Posterior vena cava (tissue), 2 donors: ENCODE measurements around the gene MPZL1. TPM values are rescaled to one million over a fixed set of nuclear protein-coding genes. Genes with fewer than 3 reads are reported as not detected.

Experiments used
- DNase-seq: peaks from one replicate; pipeline ENCODE4 v3.0.0-alpha.2; 2020; ENCODE audit warnings: low spot score
- intact Hi-C, 2 donors: fragments of 100-400 bp; cut with DNase I; formaldehyde crosslinking; loops; one replicate each; pipeline versions ENCODE4 v1.14.1 to v1.14.2; 2022 to 2023
- total RNA-seq, 2 donors: library from RNA; stranded (reverse); fragmentation: NEBNext Ultra II Directional; extraction: Animal tissue kit (Norgen Biotek cat#: 25700); gene quantifications; one replicate each; pipeline ENCODE4 v1.2.1, GENCODE V29; 2021
- donor health status: DM: yes; HTN: yes; CAD: no.
- donor health status: DM: yes; HTN: yes; CAD: no.

The MPZL1 gene
- total RNA-seq, 2 donors from 2014 or later = 120 to 146 TPM

DNA sequence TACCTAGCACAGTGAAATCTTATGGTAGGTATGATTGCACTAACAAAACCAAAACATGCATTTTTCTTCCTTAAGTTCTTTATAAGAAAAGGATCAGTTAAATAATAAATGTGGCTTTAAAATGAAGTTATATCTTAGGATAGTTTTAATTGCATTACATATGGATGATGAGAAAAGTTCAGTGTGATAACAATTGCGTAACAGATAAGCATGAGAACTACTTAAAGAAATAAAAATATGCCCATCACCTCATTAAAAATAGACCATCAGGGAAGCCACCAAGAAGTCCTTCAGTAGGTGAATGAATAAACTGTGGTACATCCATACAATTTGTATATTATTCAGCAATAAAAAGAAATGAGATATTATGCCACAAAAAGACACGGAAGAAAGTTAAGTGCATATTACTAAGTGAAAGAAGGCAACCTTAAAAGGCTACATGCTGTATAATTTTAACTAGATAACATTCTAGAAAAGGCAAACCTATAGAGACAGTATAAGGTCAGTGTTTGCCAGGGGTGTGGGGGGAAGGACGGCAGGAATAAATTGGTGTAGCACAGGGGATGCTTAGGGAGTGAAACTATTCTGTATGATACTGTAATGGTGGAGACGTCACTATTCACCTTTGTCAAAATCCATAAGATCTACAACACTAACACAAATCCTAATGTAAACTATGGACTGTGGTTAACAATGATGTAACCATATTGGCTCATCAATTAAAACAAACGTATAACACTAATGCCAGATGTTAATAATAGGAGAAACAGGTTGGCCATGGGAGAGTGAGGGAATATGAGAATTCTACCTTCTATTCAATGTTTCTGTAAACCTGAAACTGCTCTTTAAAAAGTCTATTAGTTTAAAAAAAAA lies 42.9 kb downstream of the MPZL1 start:
- no peak for DNase-seq
- intact Hi-C loops = no loop called here

DNA sequence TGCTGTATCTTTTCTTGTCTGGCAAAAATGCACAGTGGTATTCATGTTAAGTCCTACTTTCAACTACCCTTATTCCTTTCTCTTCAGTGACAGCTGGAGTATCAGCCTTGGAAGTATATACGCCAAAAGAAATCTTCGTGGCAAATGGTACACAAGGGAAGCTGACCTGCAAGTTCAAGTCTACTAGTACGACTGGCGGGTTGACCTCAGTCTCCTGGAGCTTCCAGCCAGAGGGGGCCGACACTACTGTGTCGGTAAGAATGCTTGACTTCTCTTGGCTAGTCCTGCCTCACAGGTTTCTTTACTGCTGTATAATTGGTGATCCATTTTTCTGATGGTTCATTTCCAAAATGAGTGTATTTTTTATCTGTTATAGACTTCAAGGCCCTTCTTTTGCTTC lies 43.7 kb downstream of the MPZL1 start:
- intact Hi-C loops = no loop called here
- DNase-seq = no peak

DNA sequence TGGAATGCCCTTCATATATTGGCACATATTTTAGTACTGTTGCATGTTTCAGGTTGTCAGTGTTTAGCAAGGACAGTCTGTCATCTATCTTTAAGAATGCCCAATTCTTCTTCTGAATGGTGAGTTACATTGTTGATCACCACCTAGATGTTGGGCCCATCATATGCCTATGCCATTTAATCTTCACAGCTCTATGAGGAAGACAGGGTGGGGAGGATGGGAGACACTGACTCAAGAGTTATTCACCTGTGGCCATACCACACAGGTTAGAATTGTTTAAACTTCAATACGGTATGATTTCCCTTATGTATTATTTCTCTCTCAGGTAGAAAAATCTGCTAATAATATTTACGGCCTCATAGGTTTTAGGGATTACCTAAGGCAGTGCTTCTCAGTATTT lies 44.8 kb downstream of the MPZL1 start:
- intact Hi-C loops = no loop called here
- DNase-seq = no peak

DNA sequence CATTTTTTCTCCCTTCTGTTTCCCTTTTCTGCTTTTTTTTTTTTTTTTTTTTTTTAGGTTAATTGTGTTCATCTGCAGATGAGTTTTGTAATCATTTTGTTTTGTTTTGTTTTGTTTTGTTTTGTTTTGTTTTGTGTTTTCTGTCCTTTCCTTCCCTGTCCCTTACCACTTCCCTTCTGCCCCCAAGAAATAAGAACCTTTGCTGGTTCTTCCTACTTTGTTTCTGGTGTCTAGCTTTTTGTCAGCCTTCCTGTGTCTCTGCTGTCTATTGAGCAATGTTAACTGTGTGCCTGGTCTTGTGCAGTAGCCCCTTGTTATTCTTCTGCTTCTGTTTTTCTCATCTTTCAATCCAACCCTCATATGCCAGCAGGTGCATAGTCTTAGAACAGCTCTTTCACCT lies 46.0 kb downstream of the MPZL1 start:
- DNase-seq = no peak
- intact Hi-C loops = no loop called here

DNA sequence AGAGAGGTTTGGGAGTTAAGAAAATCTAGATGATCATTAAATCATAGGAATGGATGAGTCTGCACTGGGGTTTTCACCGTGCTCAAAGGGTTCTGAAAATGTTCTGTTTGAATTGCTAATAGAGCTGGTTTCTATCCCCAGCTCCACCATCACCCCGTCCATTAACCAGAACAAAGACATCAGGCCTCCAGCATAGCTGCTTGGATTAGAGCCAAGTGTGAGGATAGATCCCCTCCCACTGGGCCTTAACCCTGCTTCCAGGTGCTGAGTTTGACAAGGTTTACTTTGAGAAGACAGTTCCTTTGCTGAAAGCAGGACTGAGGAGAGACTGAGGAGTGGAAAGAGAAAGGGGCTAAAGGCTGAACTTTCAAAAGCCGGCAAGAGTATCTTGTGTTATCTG lies 48.3 kb downstream of the MPZL1 start:
- DNase-seq = no peak
- intact Hi-C loops = no loop called here

DNA sequence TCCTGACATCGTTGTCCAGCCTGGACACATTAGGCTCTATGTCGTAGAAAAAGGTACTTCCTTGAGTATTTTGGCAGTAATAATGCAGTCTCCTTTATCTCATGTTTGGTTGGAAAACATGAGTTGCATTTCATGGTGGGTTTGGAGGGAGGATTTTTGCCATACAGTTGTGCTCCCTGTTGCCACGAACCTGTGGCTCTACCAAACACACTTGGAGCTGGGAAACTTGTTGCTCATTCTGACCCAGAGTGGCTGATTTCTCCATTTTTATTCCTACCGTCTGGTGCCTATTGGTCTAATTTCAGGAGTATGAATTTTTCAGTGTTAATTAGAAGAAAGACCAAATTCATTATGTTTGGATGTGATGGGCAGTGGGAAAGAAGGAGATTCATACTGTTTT lies 50.7 kb downstream of the MPZL1 start:
- no peak for DNase-seq
- intact Hi-C loops = no loop called here

DNA sequence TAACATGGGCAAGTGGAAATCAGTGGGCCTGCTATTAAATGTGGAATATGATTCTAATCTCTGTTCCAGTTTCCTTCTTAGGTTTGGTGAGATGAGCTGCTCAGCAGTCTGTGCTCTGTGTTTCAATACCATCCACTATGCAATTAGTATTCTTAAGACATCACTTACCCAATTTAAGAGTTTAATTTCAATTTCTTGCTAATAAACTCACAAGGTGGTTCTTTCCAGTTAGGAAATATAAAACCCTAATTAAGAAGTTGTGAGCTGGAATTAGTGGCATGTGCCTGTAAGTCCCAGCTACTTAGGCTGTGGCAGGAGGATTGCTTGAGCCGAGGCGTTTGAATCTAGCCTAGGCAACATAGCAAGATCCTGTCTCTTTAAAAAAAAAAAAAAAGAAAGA lies 51.7 kb downstream of the MPZL1 start:
- intact Hi-C loops = no loop called here

DNA sequence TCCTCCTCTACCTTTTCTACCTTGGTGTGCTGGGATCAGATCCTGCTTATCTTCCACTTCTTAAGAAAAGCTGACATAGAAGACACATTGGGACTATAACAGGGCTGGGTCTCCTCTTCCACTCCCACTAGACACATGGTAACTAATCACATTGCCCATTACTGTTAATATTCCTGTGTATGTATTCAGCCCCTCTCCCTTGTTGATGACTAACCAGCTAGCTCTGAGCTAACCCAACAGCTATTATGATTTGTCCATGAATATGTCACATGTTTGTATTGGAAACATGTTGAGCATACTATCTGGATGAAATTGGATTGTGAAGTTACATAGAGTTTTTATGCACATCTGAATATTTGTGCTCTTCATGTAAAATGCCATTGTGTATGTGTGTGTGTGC lies 52.9 kb downstream of the MPZL1 start:
- intact Hi-C loops = no loop called here
- DNase-seq = no peak

More for the DNA sequence above, 51.7 kb downstream of the MPZL1 start:
- DNase-seq = no peak

DNA sequence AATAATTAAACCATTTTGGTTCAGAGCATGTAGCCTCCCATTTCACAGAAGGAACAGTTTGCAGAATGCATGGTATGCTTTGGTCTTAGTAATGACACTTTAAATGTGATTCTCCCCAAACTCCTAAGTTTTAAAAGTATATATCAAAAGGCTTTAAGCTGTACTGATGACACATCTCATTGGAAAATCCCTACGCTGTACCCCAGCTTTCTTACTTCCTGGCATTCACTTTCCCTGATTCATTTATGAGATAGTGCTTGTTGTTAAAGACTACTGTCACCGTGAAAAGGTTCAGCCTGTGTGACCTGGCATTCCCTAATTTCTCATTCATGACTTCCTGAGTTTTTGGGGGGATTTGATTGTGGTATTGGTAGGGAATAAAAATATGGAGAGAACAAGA lies 53.4 kb downstream of the MPZL1 start:
- DNase-seq = no peak
- intact Hi-C loops = no loop called here

DNA sequence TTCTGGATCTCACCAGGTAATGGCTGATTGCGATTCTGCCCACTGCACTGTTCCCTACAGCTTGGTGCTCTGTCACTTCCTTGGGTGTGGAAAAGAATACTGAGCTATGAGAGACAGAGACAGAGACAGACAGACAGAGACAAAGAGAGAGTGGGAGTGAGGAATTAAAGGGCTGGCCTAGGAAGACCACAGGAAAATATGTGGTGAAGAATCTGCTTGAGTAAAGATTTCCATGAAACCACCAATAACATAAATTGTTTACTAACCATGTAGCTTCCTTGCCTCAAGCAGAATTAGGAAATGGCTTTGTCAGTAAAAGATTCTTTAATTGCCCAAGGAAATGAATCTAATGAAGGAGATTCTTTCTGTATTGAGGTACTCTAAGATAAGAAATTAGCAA lies 54.4 kb downstream of the MPZL1 start:
- intact Hi-C loops = no loop called here
- DNase-seq = no peak

DNA sequence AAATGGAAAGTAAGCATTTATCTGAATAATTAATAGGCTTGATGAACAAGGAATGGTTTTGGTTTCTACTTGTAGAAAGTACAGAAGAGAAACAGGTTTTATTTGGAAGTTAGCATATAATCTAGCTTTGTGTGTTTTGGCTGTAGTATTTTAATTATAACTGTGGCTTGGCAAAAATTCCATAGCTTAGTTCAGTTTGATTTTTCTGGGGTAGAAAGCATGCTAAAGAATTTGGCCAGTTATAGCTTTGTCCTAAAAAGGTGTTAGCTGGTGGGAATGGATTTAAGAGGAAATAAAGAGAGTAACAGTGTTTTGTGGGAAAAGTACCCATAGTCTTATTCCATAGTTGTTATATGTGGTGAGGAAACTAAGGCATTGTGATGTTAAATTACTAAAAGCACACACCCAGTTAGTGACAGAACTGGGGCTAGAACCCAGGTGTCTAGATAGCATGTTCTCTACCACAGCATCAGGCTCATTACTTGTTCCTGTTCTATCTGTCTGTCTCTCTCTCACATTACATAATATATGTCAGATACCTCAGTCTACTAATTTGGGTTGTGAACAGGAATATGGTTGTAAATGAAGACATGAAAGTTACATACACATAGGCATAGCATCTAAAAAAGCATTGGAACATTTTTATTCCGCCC lies 55.0 kb downstream of the MPZL1 start:
- no peak for DNase-seq
- intact Hi-C loops = no loop called here

DNA sequence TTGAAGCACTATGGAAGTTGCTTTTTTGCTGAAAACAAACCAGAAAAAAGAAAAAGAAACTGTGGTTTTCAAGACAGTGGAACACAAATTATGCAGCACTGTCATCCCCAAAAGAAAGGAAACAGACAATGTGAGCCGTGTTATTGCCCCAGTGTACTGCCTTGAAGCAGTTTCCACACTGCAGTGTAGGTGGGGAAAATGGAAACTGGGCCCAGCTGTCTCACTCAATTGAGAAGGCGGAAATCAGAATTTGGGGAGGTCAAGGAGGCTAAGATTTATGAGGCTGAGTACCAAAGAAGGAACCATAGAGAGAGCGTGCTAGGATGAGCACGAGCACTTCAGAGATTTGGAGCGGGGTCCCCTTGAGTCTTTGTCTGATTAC lies 55.5 kb downstream of the MPZL1 start:
- intact Hi-C loops = no loop called here
- DNase-seq = no peak

DNA sequence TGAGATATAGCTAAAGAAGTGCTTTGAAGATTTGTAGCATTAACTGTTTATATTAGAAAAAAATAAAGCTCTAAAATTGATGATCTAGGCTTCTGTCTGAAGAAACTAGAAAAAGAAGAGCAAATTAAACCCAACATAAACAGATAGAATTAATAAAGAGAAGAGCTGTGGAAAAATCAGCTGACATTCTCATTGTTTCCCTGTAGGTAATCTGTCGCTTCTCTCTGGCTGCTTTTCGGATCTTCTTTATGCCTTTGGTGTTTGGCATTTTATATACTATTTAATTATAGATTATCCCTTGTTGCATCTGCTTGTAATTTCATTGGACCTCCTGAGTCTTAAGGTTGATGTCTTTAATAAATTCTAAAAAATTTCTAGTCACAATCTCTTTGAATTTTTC lies 59.8 kb downstream of the MPZL1 start:
- intact Hi-C loops = no loop called here
- DNase-seq = no peak

DNA sequence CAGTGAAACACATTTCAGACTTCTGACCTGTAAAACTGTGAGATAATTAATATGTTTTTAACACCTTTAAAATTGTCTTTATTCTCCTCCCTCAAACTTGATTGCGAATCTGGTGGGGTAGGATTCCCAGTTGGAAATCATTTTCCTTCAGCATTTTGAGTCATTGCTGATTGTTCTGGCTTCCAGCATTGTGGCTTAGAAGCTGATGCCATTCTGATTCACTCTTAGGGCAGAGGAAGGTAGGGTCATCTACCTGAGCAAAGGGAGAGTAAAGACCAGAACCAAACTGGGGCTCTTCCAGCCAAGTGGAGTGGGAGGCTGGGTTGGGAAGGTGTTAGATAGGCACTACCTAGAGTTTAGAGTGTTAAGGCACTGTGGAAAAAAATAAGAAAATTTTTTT lies 61.2 kb downstream of the MPZL1 start:
- intact Hi-C loops = no loop called here
- no peak for DNase-seq

DNA sequence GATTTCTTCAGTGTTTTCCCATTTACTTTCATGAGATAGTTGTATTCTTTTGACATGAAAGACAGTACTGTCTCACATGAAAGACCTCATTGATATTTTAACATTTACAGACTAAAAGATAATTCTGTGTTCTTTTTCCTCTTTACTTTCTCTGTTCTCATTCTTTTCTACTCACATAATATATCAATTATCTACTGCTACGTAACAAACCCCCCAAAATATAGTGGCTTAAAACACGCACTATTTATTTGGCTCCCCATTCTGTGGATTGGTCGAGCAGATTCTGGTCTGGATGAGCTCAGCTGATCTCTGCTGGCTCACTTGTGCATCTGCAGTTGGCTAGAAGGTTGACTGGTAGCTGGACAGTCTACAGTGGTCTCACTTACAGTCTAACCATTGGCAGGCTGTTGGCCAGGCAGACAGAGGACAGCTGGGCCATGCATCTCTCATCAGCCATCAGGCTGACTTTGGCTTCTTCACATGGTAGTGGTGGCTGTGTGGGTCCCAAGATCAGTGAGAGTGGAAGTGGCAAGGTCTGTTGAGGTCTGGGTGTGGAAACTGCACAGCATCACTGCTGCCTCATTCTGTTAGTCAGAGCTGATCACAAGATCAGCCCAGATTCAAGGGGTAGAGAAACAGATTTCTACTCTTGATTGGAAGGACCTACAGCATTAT lies 63.2 kb downstream of the MPZL1 start:
- intact Hi-C loops = no loop called here
- no peak for DNase-seq

DNA sequence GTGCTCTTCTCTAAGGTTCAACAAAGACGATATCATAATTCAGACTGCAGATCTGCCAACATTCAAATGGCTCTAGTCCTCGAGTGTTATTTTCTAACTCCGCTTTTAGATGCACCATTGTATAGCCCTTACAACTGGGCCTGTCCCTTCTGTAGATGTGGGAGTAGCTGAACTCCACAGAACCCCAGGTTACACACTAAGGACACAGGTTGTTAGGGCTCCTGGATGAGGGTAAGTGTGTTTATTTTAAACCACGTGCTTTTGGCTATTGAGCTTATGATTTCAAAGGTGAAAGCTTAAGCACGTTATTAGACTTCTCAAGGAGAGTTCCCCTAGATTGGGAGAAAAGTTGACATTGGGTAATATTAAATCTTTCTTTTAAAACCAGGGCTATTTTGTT lies 64.7 kb downstream of the MPZL1 start:
- DNase-seq = no peak
- intact Hi-C loops = no loop called here

DNA sequence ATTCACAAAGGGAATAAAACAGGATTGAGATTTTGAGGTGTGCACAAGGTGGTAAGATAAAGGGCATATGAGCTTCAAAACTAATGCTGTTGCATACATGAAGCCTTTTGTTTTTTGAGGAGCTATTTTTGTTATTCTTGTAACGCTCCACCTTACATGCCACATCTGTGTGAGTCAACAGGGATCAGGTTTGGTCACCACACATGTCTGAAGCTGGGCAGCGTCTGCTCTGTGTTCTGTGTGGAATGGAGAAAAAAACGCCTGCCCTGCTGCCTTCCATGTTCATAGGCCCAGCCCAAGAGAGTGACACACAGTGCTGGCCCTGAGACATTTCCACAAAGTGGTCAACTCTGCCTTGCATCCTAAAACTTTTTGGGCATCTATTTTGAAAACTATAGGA lies 67.7 kb downstream of the MPZL1 start:
- intact Hi-C loops = no loop called here
- no peak for DNase-seq

DNA sequence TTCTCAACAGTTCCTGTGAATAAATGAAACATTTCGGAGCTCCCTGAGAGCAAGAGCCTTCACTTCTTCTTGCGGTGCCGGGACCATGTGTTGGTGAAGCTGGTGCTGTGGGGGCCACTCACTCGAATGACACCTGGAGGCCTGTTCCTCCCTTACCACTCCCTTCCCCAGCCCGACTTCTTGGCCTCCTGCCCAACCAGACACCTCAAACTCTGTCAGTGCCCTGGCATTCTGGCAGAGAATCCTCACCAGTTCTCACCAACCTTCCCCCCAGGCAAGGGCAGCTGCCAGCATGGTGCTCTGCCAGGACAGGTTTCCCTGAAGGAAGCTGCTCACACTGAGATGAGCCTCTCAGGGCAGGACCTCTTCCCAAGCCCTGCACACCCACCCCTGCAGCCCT lies 68.3 kb downstream of the MPZL1 start:
- DNase-seq = no peak
- intact Hi-C loops = no loop called here

DNA sequence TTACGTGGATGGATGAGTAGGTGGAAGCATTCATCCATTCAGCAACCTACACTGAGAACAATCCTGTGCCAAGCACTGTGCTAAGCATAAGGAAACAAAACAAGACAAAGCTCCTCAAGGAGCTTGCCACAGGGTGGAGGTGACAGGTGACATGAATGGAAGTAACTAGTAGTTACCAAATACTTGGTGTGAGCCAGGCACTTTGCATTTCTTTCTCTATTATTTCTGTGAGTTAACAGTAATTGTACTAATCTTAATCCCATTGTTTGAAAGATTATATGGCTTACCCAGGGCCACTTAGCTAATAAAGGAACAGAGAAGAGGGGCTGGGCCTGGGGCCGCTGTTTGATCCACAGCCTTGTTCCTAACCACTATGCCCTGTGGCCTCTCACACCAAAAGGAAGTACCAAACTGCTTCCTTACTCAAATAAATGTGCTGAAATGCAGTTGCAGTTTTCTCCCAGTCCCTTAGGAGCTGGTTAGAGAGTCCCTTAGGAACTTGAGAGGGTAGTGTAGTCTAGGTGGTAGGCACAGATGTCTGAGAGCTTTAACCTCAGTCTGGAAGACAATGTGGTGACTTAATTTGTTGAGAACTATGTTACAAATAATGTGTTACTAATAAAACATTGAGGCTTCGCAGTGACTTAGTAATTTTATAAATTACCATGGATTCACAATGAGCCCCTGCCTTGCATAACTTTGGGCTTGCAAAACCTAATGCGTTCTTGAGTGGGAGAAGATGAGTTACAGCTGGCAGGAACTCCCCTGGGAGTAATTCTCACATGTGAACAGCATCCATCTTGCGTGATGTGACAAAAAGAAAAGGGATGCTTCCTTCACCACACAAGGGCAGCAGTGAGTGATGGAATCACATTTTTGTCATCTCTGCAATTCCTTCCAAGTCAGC lies 69.8 kb downstream of the MPZL1 start:
- intact Hi-C loops = no loop called here
- no peak for DNase-seq

DNA sequence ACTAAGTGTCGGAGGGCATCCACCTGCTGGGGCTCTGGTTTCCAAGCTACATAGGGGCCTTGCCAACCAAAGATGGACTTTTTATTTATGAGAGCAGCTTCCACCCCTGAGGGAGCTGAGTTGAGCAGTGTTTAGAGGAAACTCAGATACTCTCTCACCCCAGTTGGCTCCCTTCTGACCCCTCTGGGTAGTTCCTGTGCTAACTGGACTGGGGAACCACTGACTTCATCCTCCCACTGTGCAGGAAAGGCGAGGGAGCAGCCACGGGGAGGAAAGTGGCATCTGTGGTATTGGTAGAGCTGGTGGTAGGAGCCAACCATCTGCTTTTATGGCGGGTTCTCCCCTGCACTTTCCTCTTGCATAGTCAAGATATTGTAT lies 70.4 kb downstream of the MPZL1 start:
- no peak for DNase-seq
- intact Hi-C loops = no loop called here
